K562 (cell line): ENCODE results near the gene UNC119. TPM values are rescaled to one million over a fixed set of nuclear protein-coding genes. Genes with fewer than 3 reads are reported as not detected.

Experiments used
- ARID4B ChIP-seq: sonication (generic); formaldehyde crosslinking; IDR thresholded peaks from 2 replicates; pipeline ENCODE4 v1.8.0; 2022; ENCODE audit warnings: mild to moderate bottlenecking, missing genetic modification reagents
- MYC ChIP-seq, 2 experiments: fragments of 250-450 bp in 1 of 2; sonication (Bioruptor Pico) in 1 of 2; IDR thresholded peaks; 2 replicates each; pipeline versions ENCODE4 v1.5.1 to v1.6.1; 2012 to 2021; ENCODE audit warnings: low read depth in 2 of 2, borderline replicate concordance in 1 of 2, improper control_type of control experiment in 1 of 2, low read length in 1 of 2, mild to moderate bottlenecking in 1 of 2, moderate library complexity in 1 of 2
- NR2C1 ChIP-seq, 2 experiments: fragments of 450-650 bp; IDR thresholded peaks; 2 replicates each; pipeline ENCODE4 v1.6.1; 2017; ENCODE audit warnings: mild to moderate bottlenecking in 2 of 2, antibody characterized with exemption in 1 of 2, inconsistent platforms in 1 of 2, missing compliant biosample characterization in 1 of 2, missing genetic modification characterization in 1 of 2
- RBM25 ChIP-seq: fragments of 200-400 bp; formaldehyde crosslinking; IDR thresholded peaks from 2 replicates; pipeline ENCODE4 v1.6.1; 2018; ENCODE audit warnings: low read length, low read depth, moderate library complexity; ENCODE audit not compliant: severe bottlenecking
- TRIM25 ChIP-seq: fragments of 450-650 bp; IDR thresholded peaks from 2 replicates; pipeline ENCODE4 v1.7.0; 2016; ENCODE audit warnings: borderline replicate concordance
- ZNF12 ChIP-seq: sonication (generic); formaldehyde crosslinking; IDR thresholded peaks from 2 replicates; pipeline ENCODE4 v1.4.0; 2020; ENCODE audit warnings: mild to moderate bottlenecking, missing genetic modification reagents
- ZNF263 ChIP-seq: sonication (generic); formaldehyde crosslinking; IDR thresholded peaks from 2 replicates; pipeline ENCODE4 v1.8.0; 2022; ENCODE audit warnings: mild to moderate bottlenecking, missing genetic modification reagents, borderline replicate concordance
- polyA plus RNA-seq, 8 experiments: library from polyadenylated mRNA; depleted of rRNA in 4 of 8; stranded (reverse) in 5 of 8; unstranded in 3 of 8; fragments of >200 nt; fragmentation: Nextera tagmentation in 2 of 8; fragmentation: Illumina TruSeq in 1 of 8; extraction: Ambion mirVana in 2 of 8; extraction: Trizol in 1 of 8; gene quantifications; 2 replicates each; pipeline versions ENCODE4 v1.2.1 to v1.2.3, GENCODE V29; 2011 to 2014; ENCODE audit warnings: inconsistent platforms in 1 of 8, missing spikeins in 1 of 8
- total RNA-seq, 7 experiments: library from RNA; depleted of rRNA in 6 of 7; stranded (reverse); fragments of >200 nt in 6 of 7; fragmentation: Illumina TruSeq in 2 of 7; extraction: Trizol in 2 of 7; gene quantifications; 2 replicates each; pipeline versions ENCODE4 v1.2.1 to v1.2.3, GENCODE V29; 2011 to 2021; ENCODE audit warnings: low replicate concordance in 1 of 7
- TF ChIP-seq, protein P1 (sequence below): fragments of 250-450 bp; sonication (Bioruptor Pico); IDR thresholded peaks from 2 replicates; pipeline ENCODE4 v1.8.0; 2022; ENCODE audit warnings: inconsistent platforms

The UNC119 gene
- total and polyA plus RNA-seq, 9 of the 15 experiments (the other 6 are each of a cell fraction or from before 2014, with no cell fraction given), result 0.37 to 47.7 (median 16.3) TPM

DNA sequence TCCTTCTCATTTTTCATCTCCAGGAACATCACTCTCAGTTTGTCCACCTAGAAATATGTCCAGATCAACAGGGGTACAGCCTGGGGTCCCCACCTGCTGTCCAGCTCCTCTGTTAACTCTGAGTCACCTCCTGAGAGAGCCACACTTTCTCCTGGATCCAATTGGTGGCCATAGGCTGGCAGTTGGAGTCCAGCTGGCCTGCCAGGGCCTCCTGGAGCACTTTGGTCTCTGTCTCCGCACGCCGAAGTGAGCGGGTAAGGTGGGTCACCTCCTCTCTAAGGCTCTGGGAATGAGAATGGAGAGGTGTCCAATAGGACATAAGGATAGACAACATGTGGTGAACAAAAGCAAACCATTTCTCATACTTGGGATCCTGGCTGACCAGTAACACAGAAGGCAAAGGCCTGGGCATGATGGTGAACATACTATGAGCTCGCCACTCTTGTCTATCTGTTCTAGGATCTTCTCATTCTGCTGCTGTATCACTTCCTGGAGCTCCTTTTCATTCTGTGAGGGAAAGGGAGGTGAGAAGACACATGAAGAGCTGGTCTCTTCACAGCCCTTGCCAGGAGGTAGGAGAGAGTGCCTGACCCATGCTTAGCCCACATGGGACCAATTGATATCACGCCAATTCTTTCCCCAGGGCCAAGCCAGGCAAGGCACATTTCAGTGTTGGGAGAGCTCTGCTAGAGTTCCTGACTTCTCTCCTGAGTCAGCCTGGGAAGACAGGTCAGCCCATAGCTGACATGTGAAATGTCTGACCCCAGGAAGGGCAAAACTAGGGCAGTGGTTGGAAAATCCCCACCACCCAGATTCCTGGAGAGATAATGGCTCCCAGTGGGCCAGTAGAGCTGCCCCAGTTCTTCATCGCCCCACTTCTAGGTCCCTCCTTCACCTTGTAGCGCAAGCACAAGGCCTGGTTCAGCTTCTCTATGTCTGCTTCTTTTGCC, 26.1 kb upstream of the UNC119 start (continued):
- TF ChIP-seq ARID4B (CRISPR knock-in tag) (no peak), ZNF263 (no peak), NR2C1 (IDR thresholded peaks at IDR 0.05) (no peak), NR2C1 (tag; IDR thresholded peaks at IDR 0.05) (no peak), ZNF12 (no peak), RBM25 (no peak), MYC (IDR thresholded peaks at IDR 0.05; ENCODE audit: low read depth, low read length) (no peak), MYC (CRISPR knock-in tag; IDR thresholded peaks at IDR 0.05; ENCODE audit: borderline replicate concordance, low read depth) (no peak), TRIM25 (no peak)
- TF ChIP-seq, protein P1, sequence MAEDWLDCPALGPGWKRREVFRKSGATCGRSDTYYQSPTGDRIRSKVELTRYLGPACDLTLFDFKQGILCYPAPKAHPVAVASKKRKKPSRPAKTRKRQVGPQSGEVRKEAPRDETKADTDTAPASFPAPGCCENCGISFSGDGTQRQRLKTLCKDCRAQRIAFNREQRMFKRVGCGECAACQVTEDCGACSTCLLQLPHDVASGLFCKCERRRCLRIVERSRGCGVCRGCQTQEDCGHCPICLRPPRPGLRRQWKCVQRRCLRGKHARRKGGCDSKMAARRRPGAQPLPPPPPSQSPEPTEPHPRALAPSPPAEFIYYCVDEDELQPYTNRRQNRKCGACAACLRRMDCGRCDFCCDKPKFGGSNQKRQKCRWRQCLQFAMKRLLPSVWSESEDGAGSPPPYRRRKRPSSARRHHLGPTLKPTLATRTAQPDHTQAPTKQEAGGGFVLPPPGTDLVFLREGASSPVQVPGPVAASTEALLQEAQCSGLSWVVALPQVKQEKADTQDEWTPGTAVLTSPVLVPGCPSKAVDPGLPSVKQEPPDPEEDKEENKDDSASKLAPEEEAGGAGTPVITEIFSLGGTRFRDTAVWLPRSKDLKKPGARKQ (CRISPR knock-in tag), result no peak
